Posterior cingulate gyrus (tissue), 11 donors: Measurements from ENCODE around the gene COX4I1.

ENCODE experiments used
- DNase-seq, 10 donors: peaks; one replicate each; pipeline versions ENCODE4 v3.0.0 to v3.0.0-alpha.2; 2020 to 2021; ENCODE audit warnings: mixed read lengths in 3 of 10
- intact Hi-C: fragments of 100-400 bp; cut with DNase I; formaldehyde crosslinking; loops from one replicate; pipeline ENCODE4 v1.15.1; 2023

Gene COX4I1

DNA sequence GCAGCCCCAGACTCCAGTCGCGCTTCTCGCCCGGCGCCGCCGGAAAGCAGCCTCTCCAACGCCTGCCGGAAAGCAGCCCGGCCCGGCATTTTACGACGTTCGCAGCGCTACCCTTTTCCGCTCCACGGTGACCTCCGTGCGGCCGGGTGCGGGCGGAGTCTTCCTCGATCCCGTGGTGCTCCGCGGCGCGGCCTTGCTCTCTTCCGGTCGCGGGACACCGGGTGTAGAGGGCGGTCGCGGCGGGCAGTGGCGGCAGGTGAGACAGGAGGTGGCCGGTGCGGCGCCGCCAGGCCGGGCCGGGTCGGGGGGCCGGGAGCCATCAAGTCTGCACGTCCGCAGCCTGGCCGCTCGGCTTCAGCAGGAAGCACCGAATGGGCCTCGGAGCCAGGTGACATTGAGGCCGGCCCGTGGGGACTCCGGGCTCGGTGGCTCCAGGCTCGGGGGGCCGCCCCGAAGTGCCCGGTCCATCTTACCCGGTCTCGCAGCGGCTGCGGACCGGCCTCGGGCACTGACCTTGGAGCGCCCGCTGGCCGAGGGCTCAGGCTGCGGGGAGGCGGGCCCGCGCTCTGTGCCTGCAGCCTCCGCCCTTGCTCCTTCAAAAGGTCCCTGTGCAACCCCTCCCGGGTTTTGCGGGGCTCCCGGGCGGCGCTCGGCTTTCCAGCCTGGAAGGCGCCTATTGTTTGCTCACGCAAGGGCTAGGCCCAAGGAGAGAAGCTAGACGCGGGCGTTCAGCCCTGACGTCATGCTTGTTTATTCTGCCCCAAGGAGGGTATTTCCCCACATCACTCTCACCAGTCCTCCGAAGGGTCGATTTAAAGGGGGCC is at the start of gene COX4I1, which contains the start of gene EMC8:
Gene COX4I1 (plus strand): TSS at position 199 of the 824 bp plus-strand sequence. CDS start 1,511 bp downstream, outside the sequence.
Gene EMC8 (minus strand): TSS at position 48 of the 824 bp plus-strand sequence. CDS start 249 bp downstream, outside the sequence.
- intact Hi-C loops = loop anchor here (10.0 kb wide), 1 partner anchor 145 kb away; no protein-coding TSS in a partner anchor
- peak; percentile 92 to 99 (median 96) for DNase-seq

- intact Hi-C loops = no loop called here
- DNase-seq = no peak
Measured at GRCh38 chr16:85749771-85750145, 49.7 kb upstream of the COX4I1 start.

- DNase-seq = peak in 2 of 10 donors; percentile 13 to 83
- intact Hi-C loops = no loop called here
Measured at GRCh38 chr16:85750146-85750826, 49.2 kb upstream of the COX4I1 start.

- intact Hi-C loops = no loop called here
- DNase-seq = peak in 1 of 10 donors; percentile 18
Measured at GRCh38 chr16:85750827-85751697, 48.4 kb upstream of the COX4I1 start, which contains the start of gene C16orf74. C16orf74 (minus strand) TSS chr16:85751096; CDS start chr16:85735217, 15,879 bp downstream.

- DNase-seq = no peak
- intact Hi-C loops = no loop called here
Measured at GRCh38 chr16:85751698-85752501, 47.6 kb upstream of the COX4I1 start.

GRCh38 chr16:85752511-85753420 is 46.7 kb upstream of the COX4I1 start:
- intact Hi-C loops = no loop called here
- DNase-seq = no peak

DNA sequence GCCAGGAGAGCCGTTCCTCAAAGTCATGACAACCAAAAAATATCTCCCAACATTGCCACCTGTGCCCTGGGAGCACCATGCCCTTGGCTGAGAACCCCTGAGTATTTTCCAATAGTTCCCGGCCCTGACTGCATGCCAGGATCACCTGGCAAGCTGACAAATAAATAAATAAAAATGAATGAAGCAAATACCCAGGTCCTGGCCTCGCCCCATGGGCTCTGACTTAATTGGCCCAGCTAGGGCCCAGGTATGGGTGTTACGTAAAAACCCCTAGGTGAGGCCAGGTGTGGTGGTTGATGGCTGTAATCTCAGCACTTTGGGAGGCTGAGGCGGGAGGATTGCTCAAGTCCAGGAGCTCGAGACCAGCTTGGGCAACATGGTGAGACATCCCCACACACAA is 45.9 kb upstream of the COX4I1 start:
- no peak for DNase-seq
- intact Hi-C loops = no loop called here

GRCh38 chr16:85753976-85754375 is 45.5 kb upstream of the COX4I1 start:
- no peak for DNase-seq
- intact Hi-C loops = no loop called here

GRCh38 chr16:85754413-85754812 is 45.1 kb upstream of the COX4I1 start:
- intact Hi-C loops = no loop called here
- DNase-seq = no peak

GRCh38 chr16:85755929-85756768 is 43.3 kb upstream of the COX4I1 start:
- DNase-seq = no peak
- intact Hi-C loops = no loop called here

DNA sequence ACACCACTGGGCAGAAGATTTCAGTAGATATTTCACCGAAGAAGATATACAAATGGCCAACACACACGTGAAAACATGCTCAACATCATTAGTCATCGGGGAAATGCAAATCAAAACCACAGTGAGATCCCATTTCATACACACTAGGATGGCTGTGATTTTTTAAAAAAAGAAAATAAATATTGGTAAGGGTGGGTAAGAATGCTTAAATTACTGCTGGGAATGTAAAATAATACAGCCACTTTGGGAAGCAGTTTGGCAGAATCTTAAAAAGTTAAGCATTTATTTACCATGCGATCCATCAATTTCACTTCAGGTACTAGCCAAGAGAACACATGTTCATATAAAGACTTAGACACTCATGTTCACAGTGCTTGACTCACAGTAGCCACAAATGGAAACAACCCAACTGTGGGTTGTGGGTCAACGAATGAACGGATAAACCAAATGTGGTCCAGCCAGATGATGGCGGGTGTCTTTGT is 42.1 kb upstream of the COX4I1 start:
- intact Hi-C loops = no loop called here
- no peak for DNase-seq

DNA sequence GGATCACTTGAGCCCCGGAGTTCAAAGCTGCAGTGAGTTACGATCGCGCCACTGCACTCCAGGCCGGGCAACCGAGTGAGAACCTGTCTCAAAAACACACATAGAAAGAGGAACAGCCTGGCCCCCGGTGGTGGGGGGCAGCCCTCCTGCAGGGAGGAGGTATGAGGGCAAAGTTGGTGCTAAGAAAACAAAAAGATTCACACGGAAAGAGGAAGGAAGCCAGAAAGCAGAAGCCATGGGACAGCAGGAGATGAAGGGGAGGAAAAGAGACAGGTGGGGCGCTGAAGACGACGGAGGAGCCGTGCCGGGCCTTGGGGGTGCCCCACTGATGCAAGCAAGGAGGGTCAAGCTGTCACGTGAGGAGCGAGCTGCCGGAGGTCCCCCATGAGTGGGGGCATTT is 40.4 kb upstream of the COX4I1 start:
- no peak for DNase-seq
- intact Hi-C loops = no loop called here

- intact Hi-C loops = no loop called here
- DNase-seq = no peak
Measured at GRCh38 chr16:85759631-85760419, 39.7 kb upstream of the COX4I1 start.

GRCh38 chr16:85761861-85762260 is 37.6 kb upstream of the COX4I1 start:
- intact Hi-C loops = no loop called here
- DNase-seq = no peak

- DNase-seq = no peak
- intact Hi-C loops = no loop called here
Measured at GRCh38 chr16:85762970-85763369, 36.5 kb upstream of the COX4I1 start.

- no peak for DNase-seq
- intact Hi-C loops = no loop called here
Measured at GRCh38 chr16:85763616-85764015, 35.9 kb upstream of the COX4I1 start.

- peak in 1 of 10 donors; percentile 35 for DNase-seq
- intact Hi-C loops = no loop called here
Measured at GRCh38 chr16:85765211-85765610, 34.3 kb upstream of the COX4I1 start.
